ENCODE results near the gene F3. TPM values are rescaled to one million over a fixed set of nuclear protein-coding genes. Genes with fewer than 3 reads are reported as not detected.

F3 gene
- total RNA-seq, 1 donor from 2014 or later: 102 TPM

DNA sequence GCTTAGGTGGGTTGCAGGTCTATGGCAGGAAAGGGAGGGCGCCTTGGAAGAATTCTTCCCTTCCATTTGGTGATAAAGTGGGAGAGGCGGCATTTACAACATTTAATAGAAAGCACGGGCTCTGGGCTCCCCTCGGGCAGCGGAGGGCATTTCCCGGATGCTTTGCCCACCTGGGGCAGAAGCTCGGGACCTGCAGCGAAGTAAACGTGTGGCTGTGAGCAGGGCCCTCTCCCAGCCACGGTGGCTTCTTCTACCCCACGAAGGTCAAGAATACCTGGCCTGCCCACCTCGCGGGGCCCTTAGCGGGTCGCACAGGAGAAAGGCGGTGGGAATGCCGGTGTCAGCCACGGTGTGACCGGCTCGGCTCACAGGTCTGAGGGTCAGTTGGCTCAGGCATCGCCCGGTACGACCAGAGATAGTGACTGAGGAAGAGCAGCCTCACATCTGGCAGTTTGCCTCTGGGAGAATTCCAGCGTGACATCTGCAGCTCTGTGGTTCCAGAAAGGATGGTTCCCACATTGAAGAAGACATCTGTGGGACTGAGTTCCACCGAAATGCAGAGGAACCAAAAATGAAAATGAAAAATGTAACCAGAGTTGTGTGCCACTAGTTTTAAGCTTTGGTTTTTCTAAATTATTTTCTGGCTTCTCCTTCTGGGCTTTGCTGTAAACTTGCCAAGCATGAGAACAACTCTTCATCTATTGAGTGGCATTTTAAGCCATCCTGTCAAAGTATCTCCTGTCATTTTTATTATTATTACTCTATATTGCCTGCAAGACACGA, 720 bp upstream of the F3 start:
- TF ChIP-seq, protein P1, sequence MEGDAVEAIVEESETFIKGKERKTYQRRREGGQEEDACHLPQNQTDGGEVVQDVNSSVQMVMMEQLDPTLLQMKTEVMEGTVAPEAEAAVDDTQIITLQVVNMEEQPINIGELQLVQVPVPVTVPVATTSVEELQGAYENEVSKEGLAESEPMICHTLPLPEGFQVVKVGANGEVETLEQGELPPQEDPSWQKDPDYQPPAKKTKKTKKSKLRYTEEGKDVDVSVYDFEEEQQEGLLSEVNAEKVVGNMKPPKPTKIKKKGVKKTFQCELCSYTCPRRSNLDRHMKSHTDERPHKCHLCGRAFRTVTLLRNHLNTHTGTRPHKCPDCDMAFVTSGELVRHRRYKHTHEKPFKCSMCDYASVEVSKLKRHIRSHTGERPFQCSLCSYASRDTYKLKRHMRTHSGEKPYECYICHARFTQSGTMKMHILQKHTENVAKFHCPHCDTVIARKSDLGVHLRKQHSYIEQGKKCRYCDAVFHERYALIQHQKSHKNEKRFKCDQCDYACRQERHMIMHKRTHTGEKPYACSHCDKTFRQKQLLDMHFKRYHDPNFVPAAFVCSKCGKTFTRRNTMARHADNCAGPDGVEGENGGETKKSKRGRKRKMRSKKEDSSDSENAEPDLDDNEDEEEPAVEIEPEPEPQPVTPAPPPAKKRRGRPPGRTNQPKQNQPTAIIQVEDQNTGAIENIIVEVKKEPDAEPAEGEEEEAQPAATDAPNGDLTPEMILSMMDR (conservative IDR thresholded peaks at IDR 0.05): no peak
- DNase-seq (ENCODE audit: extremely low spot score, unreplicated experiment): no peak
- Mint-ChIP-seq H3K4me3 (peak overlapping the region; percentile 93), H3K36me3 (peaks cover 15% of the 10 kb centered on the region), H3K27me3 (peaks cover 19% of the 10 kb centered on the region), H3K27ac (peak overlapping the region; percentile 87), H3K4me1 (ENCODE audit: unreplicated experiment) (peaks cover 27% of the 10 kb centered on the region), H3K9me3 (no peaks in the 10 kb centered on the region)

DNA sequence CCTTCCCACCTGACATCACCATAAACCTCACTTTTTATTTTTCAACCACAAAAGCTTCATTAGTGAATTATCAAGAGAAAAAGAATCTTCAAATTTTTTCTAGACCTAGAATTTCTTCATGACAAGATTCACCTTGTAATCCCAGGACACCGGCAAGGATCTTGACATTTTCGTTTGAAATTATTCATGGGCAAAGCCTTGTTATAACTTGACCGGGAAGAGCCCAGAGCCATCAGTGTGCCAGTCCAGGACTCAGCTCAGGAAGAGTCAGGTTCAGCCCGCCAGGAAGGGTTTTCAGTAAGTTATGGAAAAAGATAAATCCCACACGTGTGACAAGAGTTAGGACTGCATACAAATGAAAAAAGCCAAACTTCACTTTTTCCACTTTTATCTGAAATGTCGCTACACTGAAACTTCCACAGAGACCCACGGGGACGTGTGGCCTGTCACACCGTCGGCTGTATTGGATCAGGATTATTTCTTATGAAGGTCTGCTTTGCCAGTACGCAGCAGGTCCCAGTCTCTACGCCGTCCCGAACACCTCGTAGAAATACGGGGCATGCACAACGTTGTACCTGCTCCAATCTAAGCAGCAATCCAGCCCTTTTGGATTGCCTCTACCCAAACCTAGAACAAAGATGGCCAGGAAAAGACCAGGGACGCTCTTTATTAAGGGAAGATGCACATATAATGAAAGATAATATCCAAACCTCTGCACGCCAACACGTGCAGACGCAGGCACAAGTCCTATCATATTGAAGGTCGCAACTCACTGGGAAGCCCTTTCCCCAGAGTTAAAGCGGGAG, 916 bp downstream of the F3 start:
- Mint-ChIP-seq H3K4me1 (ENCODE audit: unreplicated experiment) (peaks cover 29% of the 10 kb centered on the region), H3K4me3 (peak overlapping the region; percentile 95), H3K27me3 (peaks cover 19% of the 10 kb centered on the region), H3K9me3 (no peaks in the 10 kb centered on the region), H3K36me3 (peaks cover 22% of the 10 kb centered on the region), H3K27ac (peak overlapping the region; percentile 76)
- no peak for DNase-seq (ENCODE audit: extremely low spot score, unreplicated experiment)
- TF ChIP-seq, protein P1 (conservative IDR thresholded peaks at IDR 0.05): no peak

DNA sequence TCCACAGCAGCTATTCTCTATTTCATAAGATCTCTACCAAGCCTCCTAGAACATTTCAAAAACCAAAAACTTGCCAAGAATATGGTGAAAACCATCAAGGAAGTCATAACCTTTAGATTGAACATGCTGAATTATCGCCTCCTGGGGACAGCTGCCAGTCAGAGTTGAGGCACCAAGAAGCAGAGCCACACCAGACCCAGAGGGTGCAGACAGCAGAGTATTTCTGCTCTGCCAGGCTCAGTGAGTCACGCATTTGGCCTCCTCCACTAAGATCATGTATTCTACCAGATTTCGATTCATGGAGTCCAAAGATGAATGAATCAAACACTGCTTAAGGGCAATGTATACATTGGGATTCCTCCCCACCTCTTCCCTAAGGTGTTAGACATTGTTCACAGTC, 2.1 kb downstream of the F3 start:
- Mint-ChIP-seq H3K27me3 (peaks cover 19% of the 10 kb centered on the region), H3K4me3 (peak overlapping the region; percentile 95), H3K27ac (peak overlapping the region; percentile 76), H3K4me1 (ENCODE audit: unreplicated experiment) (peaks cover 25% of the 10 kb centered on the region), H3K9me3 (no peaks in the 10 kb centered on the region), H3K36me3 (peaks cover 22% of the 10 kb centered on the region)
- TF ChIP-seq, protein P1 (conservative IDR thresholded peaks at IDR 0.05): no peak
- DNase-seq (ENCODE audit: extremely low spot score, unreplicated experiment): no peak

DNA sequence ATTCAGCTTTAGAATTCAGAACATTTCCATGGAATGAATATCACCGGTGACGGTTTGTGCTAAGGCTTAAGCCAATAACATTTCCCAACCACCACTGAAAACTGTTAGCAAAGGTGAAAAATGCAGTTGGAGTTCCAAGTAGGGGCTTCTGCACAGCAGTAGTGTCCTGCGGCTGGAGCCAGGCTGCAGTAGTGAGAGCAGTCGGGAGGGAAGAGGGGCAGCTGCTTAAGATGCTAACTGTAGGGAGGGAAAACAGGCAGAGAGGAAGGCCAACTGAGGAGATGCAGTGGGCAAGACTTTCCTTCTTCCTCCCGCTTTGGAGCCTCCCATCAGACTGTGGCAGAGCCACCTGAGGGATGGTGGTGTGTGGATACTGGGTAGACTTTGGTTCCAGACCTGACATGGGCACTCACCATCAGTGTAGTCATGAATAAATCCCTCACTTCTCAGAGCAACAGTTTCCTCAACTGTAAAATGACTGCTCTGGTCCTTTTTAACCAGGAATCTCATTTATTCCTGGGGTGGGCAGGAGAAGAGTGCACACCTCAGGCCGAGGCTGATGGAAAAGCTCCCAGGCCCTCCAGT, 3.2 kb downstream of the F3 start:
- peaks cover 19% of the 10 kb centered on the region for H3K27me3 Mint-ChIP-seq
- TF ChIP-seq, protein P1 (conservative IDR thresholded peaks at IDR 0.05): no peak
- peaks cover 26% of the 10 kb centered on the region for H3K36me3 Mint-ChIP-seq
- H3K4me3 Mint-ChIP-seq: peak overlapping the region; percentile 95
- DNase-seq (ENCODE audit: extremely low spot score, unreplicated experiment): no peak
- H3K27ac Mint-ChIP-seq: no peak overlapping the region
- peaks cover 18% of the 10 kb centered on the region for H3K4me1 Mint-ChIP-seq (ENCODE audit: unreplicated experiment)
- no peaks in the 10 kb centered on the region for H3K9me3 Mint-ChIP-seq

DNA sequence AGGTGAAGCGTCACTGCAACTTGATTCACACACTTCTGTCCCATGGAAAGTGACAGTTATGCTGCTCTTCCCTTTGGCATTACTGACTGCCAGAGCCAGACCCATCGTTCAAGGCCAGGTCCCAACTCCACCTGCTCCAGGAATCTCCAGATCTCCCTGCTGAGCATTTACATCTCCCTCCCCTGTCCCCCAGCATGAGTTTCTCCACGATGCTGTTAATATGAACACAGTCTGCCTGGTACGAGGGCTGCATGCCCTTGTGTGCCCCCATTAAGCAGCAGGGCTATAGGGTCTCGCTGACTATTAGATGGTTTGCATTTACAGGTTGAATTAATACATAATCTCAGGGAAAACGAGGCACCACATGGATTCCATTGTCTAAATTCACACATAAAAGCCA, 4.3 kb downstream of the F3 start:
- peaks cover 19% of the 10 kb centered on the region for H3K27me3 Mint-ChIP-seq
- H3K27ac Mint-ChIP-seq: peak overlapping the region; percentile 28
- no peaks in the 10 kb centered on the region for H3K9me3 Mint-ChIP-seq
- H3K4me1 Mint-ChIP-seq (ENCODE audit: unreplicated experiment): peaks cover 23% of the 10 kb centered on the region
- TF ChIP-seq, protein P1 (conservative IDR thresholded peaks at IDR 0.05): no peak
- peaks cover 37% of the 10 kb centered on the region for H3K36me3 Mint-ChIP-seq
- no peak for DNase-seq (ENCODE audit: extremely low spot score, unreplicated experiment)
- H3K4me3 Mint-ChIP-seq: peak overlapping the region; percentile 75
